ENCODE data around the gene RBM10.
"Not testable (repeated sequence)": the region's sequence is repeated elsewhere in the genome, so short reads cannot be mapped to it uniquely, and the experiment has no call there.

Gene RBM10

DNA sequence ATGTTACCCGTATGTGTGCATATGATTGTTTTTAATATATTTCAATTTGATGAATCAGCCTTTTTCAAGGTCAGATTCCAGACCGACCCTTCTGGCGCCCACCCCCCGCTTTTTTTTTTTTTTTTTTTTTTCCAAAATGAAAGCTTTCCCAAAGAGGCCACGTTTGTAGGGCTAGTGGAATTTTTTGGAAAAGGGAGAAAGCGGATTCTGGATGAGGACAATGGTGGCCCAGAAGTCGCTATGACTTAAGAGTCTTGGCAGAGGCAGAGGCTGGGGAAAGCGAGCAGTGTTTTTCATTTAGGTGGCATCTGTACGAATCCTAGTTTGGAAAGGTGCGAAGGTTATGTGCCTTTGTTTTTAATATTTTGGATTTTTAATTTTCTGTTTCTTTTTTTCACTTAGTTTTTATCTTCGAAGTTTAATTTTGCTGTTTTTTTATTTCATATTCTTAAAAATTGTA lies 15.1 kb upstream of the RBM10 start:
- Histone ChIP-seq H3K9ac (ENCODE audit: low read length) (no peak overlapping the region), H3K9me3 (ENCODE audit: low read length) (no peaks in the 10 kb centered on the region), H3K27ac (ENCODE audit: low read depth, low read length) (peak overlapping the region; percentile 61), H3K36me3 (ENCODE audit: insufficient read depth, low read length) (no peaks in the 10 kb centered on the region), H3K27me3 (ENCODE audit: control insufficient read depth in 1 of 2, insufficient read depth in 2 of 2, low read length in 2 of 2) (peaks cover 0 to 4% of the 10 kb centered on the region in 2 donors), H3K4me3 (ENCODE audit: low read depth in 1 of 2, low read length in 2 of 2) (peak overlapping the region; percentile 3 to 85), H3K4me1 (ENCODE audit: insufficient read depth, low read length) (no peaks in the 10 kb centered on the region)

GRCh38 chrX:47133493-47133892 lies 11.5 kb upstream of the RBM10 start:
- Histone ChIP-seq H3K9ac (ENCODE audit: low read length) (no peak overlapping the region), H3K4me3 (ENCODE audit: low read depth in 1 of 2, low read length in 2 of 2) (no peak overlapping the region)

GRCh38 chrX:47135650-47136049 lies 9.4 kb upstream of the RBM10 start:
- not testable (repeated sequence) for H3K9ac ChIP-seq (ENCODE audit: low read length); H3K4me1 ChIP-seq (ENCODE audit: insufficient read depth, low read length); H3K27me3 ChIP-seq (ENCODE audit: control insufficient read depth in 1 of 2, insufficient read depth in 2 of 2, low read length in 2 of 2); H3K4me3 ChIP-seq (ENCODE audit: low read depth in 1 of 2, low read length in 2 of 2); H3K27ac ChIP-seq (ENCODE audit: low read depth, low read length); H3K9me3 ChIP-seq (ENCODE audit: low read length); H3K36me3 ChIP-seq (ENCODE audit: insufficient read depth, low read length)

More at GRCh38 chrX:47133493-47133892, 11.5 kb upstream of the RBM10 start:
- Histone ChIP-seq H3K9me3 (ENCODE audit: low read length) (no peaks in the 10 kb centered on the region), H3K27me3 (ENCODE audit: control insufficient read depth in 1 of 2, insufficient read depth in 2 of 2, low read length in 2 of 2) (no peaks in the 10 kb centered on the region), H3K4me1 (ENCODE audit: insufficient read depth, low read length) (no peaks in the 10 kb centered on the region), H3K36me3 (ENCODE audit: insufficient read depth, low read length) (no peaks in the 10 kb centered on the region), H3K27ac (ENCODE audit: low read depth, low read length) (no peak overlapping the region)

- peaks cover 3% of the 10 kb centered on the region for H3K36me3 ChIP-seq (ENCODE audit: insufficient read depth, low read length)
- H3K4me3 ChIP-seq (ENCODE audit: low read depth in 1 of 2, low read length in 2 of 2): no peak overlapping the region
- H3K27me3 ChIP-seq (ENCODE audit: control insufficient read depth in 1 of 2, insufficient read depth in 2 of 2, low read length in 2 of 2): no peaks in the 10 kb centered on the region
- H3K9ac ChIP-seq (ENCODE audit: low read length): no peak overlapping the region
- no peak overlapping the region for H3K27ac ChIP-seq (ENCODE audit: low read depth, low read length)
- H3K4me1 ChIP-seq (ENCODE audit: insufficient read depth, low read length): peaks cover under 1% of the 10 kb centered on the region
- no peaks in the 10 kb centered on the region for H3K9me3 ChIP-seq (ENCODE audit: low read length)
Measured at GRCh38 chrX:47138171-47138570, 6.8 kb upstream of the RBM10 start.

- Histone ChIP-seq H3K36me3 (ENCODE audit: insufficient read depth, low read length) (peaks cover 3% of the 10 kb centered on the region), H3K9me3 (ENCODE audit: low read length) (no peaks in the 10 kb centered on the region), H3K4me3 (ENCODE audit: low read depth in 1 of 2, low read length in 2 of 2) (peak overlapping the region; percentile 39 to 71), H3K9ac (ENCODE audit: low read length) (peak overlapping the region; percentile 60), H3K4me1 (ENCODE audit: insufficient read depth, low read length) (peaks cover 24% of the 10 kb centered on the region), H3K27me3 (ENCODE audit: control insufficient read depth in 1 of 2, insufficient read depth in 2 of 2, low read length in 2 of 2) (peaks cover 0 to 5% of the 10 kb centered on the region in 2 donors), H3K27ac (ENCODE audit: low read depth, low read length) (peak overlapping the region; percentile 83)
Measured at GRCh38 chrX:47143894-47144625, 961 bp upstream of the RBM10 start.

GRCh38 chrX:47145395-47146120 lies 537 bp downstream of the RBM10 start:
- no peaks in the 10 kb centered on the region for H3K9me3 ChIP-seq (ENCODE audit: low read length)
- H3K36me3 ChIP-seq (ENCODE audit: insufficient read depth, low read length): peaks cover 3% of the 10 kb centered on the region
- H3K4me1 ChIP-seq (ENCODE audit: insufficient read depth, low read length): peaks cover 24% of the 10 kb centered on the region
- peak overlapping the region; percentile 83 for H3K27ac ChIP-seq (ENCODE audit: low read depth, low read length)
- peak overlapping the region; percentile 65 for H3K9ac ChIP-seq (ENCODE audit: low read length)
- peaks cover 0 to 5% of the 10 kb centered on the region in 2 donors for H3K27me3 ChIP-seq (ENCODE audit: control insufficient read depth in 1 of 2, insufficient read depth in 2 of 2, low read length in 2 of 2)
- peak overlapping the region; percentile 56 to 73 for H3K4me3 ChIP-seq (ENCODE audit: low read depth in 1 of 2, low read length in 2 of 2)

DNA sequence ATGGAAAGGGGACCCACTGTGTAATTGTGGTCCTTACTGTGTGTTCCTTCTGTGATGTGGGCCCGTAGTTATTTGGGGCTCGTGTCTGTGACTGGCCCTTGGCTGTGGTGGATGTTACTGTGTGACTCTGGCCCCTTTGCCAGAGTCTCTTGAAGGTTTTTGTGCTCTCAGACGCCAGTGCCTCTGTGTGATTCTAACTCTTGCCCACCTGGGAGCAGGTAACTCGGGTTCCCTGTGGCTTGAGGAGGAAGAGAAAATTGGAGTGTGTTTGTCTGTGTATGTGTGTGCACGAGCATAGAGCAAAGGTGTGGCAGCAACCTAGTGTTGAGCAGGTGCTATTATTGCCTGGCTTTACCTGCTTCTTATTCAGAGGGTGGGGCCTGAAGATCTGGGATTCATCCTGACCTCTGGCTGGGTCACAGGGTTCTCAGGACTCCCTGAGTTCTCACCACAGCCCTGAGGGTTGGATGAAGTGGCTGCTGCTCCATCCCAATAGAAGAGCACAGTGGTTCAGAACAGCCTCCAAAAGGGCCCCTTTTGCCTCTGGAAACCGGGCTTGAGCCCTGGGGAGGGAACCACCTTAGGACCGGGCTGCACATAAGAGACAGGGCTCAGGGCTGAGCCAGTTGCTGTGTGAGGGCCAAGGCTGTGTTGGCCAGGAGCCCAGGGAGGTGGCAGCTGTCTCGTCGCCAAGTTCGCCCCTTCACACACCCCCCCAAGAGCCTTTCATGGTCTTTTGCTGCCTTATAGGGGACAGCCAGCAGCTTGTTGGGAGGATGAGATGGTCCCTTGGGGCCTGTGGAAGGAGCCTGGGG lies 1.3 kb downstream of the RBM10 start:
- H3K9me3 ChIP-seq (ENCODE audit: low read length): no peaks in the 10 kb centered on the region
- peak overlapping the region; percentile 65 for H3K9ac ChIP-seq (ENCODE audit: low read length)
- peak overlapping the region; percentile 56 to 73 for H3K4me3 ChIP-seq (ENCODE audit: low read depth in 1 of 2, low read length in 2 of 2)
- H3K27me3 ChIP-seq (ENCODE audit: control insufficient read depth in 1 of 2, insufficient read depth in 2 of 2, low read length in 2 of 2): peaks cover 0 to 5% of the 10 kb centered on the region in 2 donors
- H3K4me1 ChIP-seq (ENCODE audit: insufficient read depth, low read length): peaks cover 24% of the 10 kb centered on the region
- H3K27ac ChIP-seq (ENCODE audit: low read depth, low read length): no peak overlapping the region
- peaks cover 3% of the 10 kb centered on the region for H3K36me3 ChIP-seq (ENCODE audit: insufficient read depth, low read length)

GRCh38 chrX:47146936-47147859 lies 2.2 kb downstream of the RBM10 start:
- peak overlapping the region in 1 of 2 donors; percentile 73 for H3K4me3 ChIP-seq (ENCODE audit: low read depth in 1 of 2, low read length in 2 of 2)
- peaks cover 3% of the 10 kb centered on the region for H3K36me3 ChIP-seq (ENCODE audit: insufficient read depth, low read length)
- no peaks in the 10 kb centered on the region for H3K9me3 ChIP-seq (ENCODE audit: low read length)
- H3K27ac ChIP-seq (ENCODE audit: low read depth, low read length): no peak overlapping the region
- H3K9ac ChIP-seq (ENCODE audit: low read length): no peak overlapping the region
- peaks cover 0 to 5% of the 10 kb centered on the region in 2 donors for H3K27me3 ChIP-seq (ENCODE audit: control insufficient read depth in 1 of 2, insufficient read depth in 2 of 2, low read length in 2 of 2)
- peaks cover 24% of the 10 kb centered on the region for H3K4me1 ChIP-seq (ENCODE audit: insufficient read depth, low read length)

GRCh38 chrX:47148946-47149345 lies 3.9 kb downstream of the RBM10 start:
- Histone ChIP-seq H3K4me1 (ENCODE audit: insufficient read depth, low read length) (peaks cover 17% of the 10 kb centered on the region), H3K27ac (ENCODE audit: low read depth, low read length) (no peak overlapping the region), H3K4me3 (ENCODE audit: low read depth in 1 of 2, low read length in 2 of 2) (no peak overlapping the region), H3K9ac (ENCODE audit: low read length) (no peak overlapping the region), H3K27me3 (ENCODE audit: control insufficient read depth in 1 of 2, insufficient read depth in 2 of 2, low read length in 2 of 2) (peaks cover 0 to 5% of the 10 kb centered on the region in 2 donors), H3K9me3 (ENCODE audit: low read length) (no peaks in the 10 kb centered on the region), H3K36me3 (ENCODE audit: insufficient read depth, low read length) (no peaks in the 10 kb centered on the region)

GRCh38 chrX:47151435-47151834 lies 6.4 kb downstream of the RBM10 start:
- peaks cover 0 to 5% of the 10 kb centered on the region in 2 donors for H3K27me3 ChIP-seq (ENCODE audit: control insufficient read depth in 1 of 2, insufficient read depth in 2 of 2, low read length in 2 of 2)
- no peak overlapping the region for H3K27ac ChIP-seq (ENCODE audit: low read depth, low read length)
- H3K9me3 ChIP-seq (ENCODE audit: low read length): no peaks in the 10 kb centered on the region
- H3K4me3 ChIP-seq (ENCODE audit: low read depth in 1 of 2, low read length in 2 of 2): no peak overlapping the region
- peaks cover 12% of the 10 kb centered on the region for H3K4me1 ChIP-seq (ENCODE audit: insufficient read depth, low read length)
- H3K36me3 ChIP-seq (ENCODE audit: insufficient read depth, low read length): peaks cover under 1% of the 10 kb centered on the region
- H3K9ac ChIP-seq (ENCODE audit: low read length): no peak overlapping the region
